Epithelial cell of prostate (primary cell): ENCODE results near the gene CAP2.
"Not testable (repeated sequence)": the region's sequence is repeated elsewhere in the genome, so short reads cannot be mapped to it uniquely, and the experiment has no call there.

Source experiments
- DNase-seq: peaks from one replicate; pipeline ENCODE4 v3.0.0-alpha.2; 2011; ENCODE audit warnings: low read depth, low spot score
- H3K27ac ChIP-seq: fragments of 450-650 bp; 2 replicates; pipeline ENCODE4 v1.5.1; 2017; ENCODE audit warnings: mild to moderate bottlenecking

CAP2 gene

GRCh38 chr6:17431581-17431980, 38.2 kb downstream of the CAP2 start:
- no peak for DNase-seq
- H3K27ac ChIP-seq = no peak overlapping the region

GRCh38 chr6:17432356-17432755, 39.0 kb downstream of the CAP2 start:
- no peak for DNase-seq
- H3K27ac ChIP-seq = no peak overlapping the region

- no peak for DNase-seq
Observed at GRCh38 chr6:17439243-17439993, 46.0 kb downstream of the CAP2 start.

GRCh38 chr6:17440811-17441210, 47.4 kb downstream of the CAP2 start:
- H3K27ac ChIP-seq, DNase-seq: not testable (repeated sequence)

More at GRCh38 chr6:17439243-17439993, 46.0 kb downstream of the CAP2 start:
- H3K27ac ChIP-seq = no peak overlapping the region

GRCh38 chr6:17442196-17442595, 48.8 kb downstream of the CAP2 start:
- H3K27ac ChIP-seq = no peak overlapping the region
- DNase-seq = no peak

- DNase-seq = no peak
- no peak overlapping the region for H3K27ac ChIP-seq
Observed at GRCh38 chr6:17446713-17447112, 53.3 kb downstream of the CAP2 start.

- no peak for DNase-seq
Observed at GRCh38 chr6:17448165-17448564, 54.8 kb downstream of the CAP2 start.

GRCh38 chr6:17450397-17450796, 57.0 kb downstream of the CAP2 start:
- DNase-seq = no peak
- H3K27ac ChIP-seq = no peak overlapping the region

More at GRCh38 chr6:17448165-17448564, 54.8 kb downstream of the CAP2 start:
- H3K27ac ChIP-seq = no peak overlapping the region

GRCh38 chr6:17450832-17451231, 57.4 kb downstream of the CAP2 start:
- no peak for DNase-seq
- no peak overlapping the region for H3K27ac ChIP-seq

GRCh38 chr6:17452096-17452495, 58.7 kb downstream of the CAP2 start:
- DNase-seq = no peak
- no peak overlapping the region for H3K27ac ChIP-seq

GRCh38 chr6:17454316-17455005, 61.1 kb downstream of the CAP2 start:
- no peak for DNase-seq
- no peak overlapping the region for H3K27ac ChIP-seq

GRCh38 chr6:17455919-17456318, 62.5 kb downstream of the CAP2 start:
- DNase-seq = no peak
- H3K27ac ChIP-seq = no peak overlapping the region

- no peak overlapping the region for H3K27ac ChIP-seq
- DNase-seq = no peak
Observed at GRCh38 chr6:17456711-17457110, 63.3 kb downstream of the CAP2 start.

- DNase-seq = no peak
- no peak overlapping the region for H3K27ac ChIP-seq
Observed at GRCh38 chr6:17457405-17457804, 64.0 kb downstream of the CAP2 start.

- DNase-seq = no peak
- no peak overlapping the region for H3K27ac ChIP-seq
Observed at GRCh38 chr6:17457956-17458355, 64.6 kb downstream of the CAP2 start.

GRCh38 chr6:17458966-17459365, 65.6 kb downstream of the CAP2 start:
- DNase-seq = no peak
- no peak overlapping the region for H3K27ac ChIP-seq

- H3K27ac ChIP-seq = no peak overlapping the region
- DNase-seq = no peak
Observed at GRCh38 chr6:17460862-17461261, 67.5 kb downstream of the CAP2 start.

- H3K27ac ChIP-seq = no peak overlapping the region
- no peak for DNase-seq
Observed at GRCh38 chr6:17466147-17466546, 72.8 kb downstream of the CAP2 start.

- no peak overlapping the region for H3K27ac ChIP-seq
- no peak for DNase-seq
Observed at GRCh38 chr6:17466707-17467106, 73.3 kb downstream of the CAP2 start.

- no peak for DNase-seq
- no peak overlapping the region for H3K27ac ChIP-seq
Observed at GRCh38 chr6:17469006-17469832, 75.8 kb downstream of the CAP2 start.
